ENCODE data around the gene ATP10A.

- no peak for TF ChIP-seq TOX (CRISPR knock-in tag; IDR thresholded peaks at IDR 0.05; ENCODE audit: borderline replicate concordance)
- TF ChIP-seq TSHZ2 (CRISPR knock-in tag; IDR thresholded peaks at IDR 0.05): no peak
- TF ChIP-seq, protein P1, sequence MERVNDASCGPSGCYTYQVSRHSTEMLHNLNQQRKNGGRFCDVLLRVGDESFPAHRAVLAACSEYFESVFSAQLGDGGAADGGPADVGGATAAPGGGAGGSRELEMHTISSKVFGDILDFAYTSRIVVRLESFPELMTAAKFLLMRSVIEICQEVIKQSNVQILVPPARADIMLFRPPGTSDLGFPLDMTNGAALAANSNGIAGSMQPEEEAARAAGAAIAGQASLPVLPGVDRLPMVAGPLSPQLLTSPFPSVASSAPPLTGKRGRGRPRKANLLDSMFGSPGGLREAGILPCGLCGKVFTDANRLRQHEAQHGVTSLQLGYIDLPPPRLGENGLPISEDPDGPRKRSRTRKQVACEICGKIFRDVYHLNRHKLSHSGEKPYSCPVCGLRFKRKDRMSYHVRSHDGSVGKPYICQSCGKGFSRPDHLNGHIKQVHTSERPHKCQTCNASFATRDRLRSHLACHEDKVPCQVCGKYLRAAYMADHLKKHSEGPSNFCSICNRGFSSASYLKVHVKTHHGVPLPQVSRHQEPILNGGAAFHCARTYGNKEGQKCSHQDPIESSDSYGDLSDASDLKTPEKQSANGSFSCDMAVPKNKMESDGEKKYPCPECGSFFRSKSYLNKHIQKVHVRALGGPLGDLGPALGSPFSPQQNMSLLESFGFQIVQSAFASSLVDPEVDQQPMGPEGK (CRISPR knock-in tag; IDR thresholded peaks at IDR 0.05; ENCODE audit: borderline replicate concordance): no peak
- TF ChIP-seq GLIS3 (CRISPR knock-in tag; IDR thresholded peaks at IDR 0.05): no peak
- TF ChIP-seq RARB (CRISPR knock-in tag; IDR thresholded peaks at IDR 0.05): no peak
- TF ChIP-seq POU6F1 (CRISPR knock-in tag; IDR thresholded peaks at IDR 0.05; ENCODE audit: borderline replicate concordance, low read depth): no peak
- TF ChIP-seq ARNTL (CRISPR knock-in tag; IDR thresholded peaks at IDR 0.05; ENCODE audit: borderline replicate concordance, low read depth): no peak
- no peak for TF ChIP-seq ZNF8 (CRISPR knock-in tag; IDR thresholded peaks at IDR 0.05)
- no peak for TF ChIP-seq TCF4 (CRISPR knock-in tag; IDR thresholded peaks at IDR 0.05; ENCODE audit: borderline replicate concordance)
- no peak for TF ChIP-seq ISL1 (CRISPR knock-in tag; IDR thresholded peaks at IDR 0.05)
- no peak for TF ChIP-seq ZFP30 (CRISPR knock-in tag; IDR thresholded peaks at IDR 0.05)
- no peak for TF ChIP-seq SNAI2 (CRISPR knock-in tag; IDR thresholded peaks at IDR 0.05)
- no peak for TF ChIP-seq ZNF565 (CRISPR knock-in tag; conservative IDR thresholded peaks at IDR 0.05; ENCODE audit: low read depth)
These were observed 136.0 kb downstream of the ATP10A start for GRCh38 chr15:25727116-25727515.
